Measurements from ENCODE around the gene TGM5.

Gene TGM5

DNA sequence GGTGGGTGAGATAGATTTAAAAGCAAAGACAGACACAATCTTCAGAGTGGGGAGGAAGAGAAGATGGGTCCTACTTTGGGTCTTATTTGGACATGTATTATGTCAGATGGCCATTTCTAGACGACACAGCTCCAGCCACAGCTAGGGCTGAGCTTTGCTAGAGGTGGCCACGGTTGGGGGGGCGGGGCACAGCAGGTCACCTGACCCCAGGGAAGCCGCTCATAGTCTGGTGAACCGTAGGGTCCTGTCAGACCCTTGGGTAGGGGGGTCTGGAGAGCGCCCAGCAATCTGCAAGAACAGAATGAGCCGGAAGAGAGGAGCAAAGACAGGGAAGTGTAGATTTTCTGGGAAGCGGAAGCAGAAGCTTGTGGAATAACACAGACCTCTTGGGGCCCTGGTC is 52.6 kb downstream of the TGM5 start:
- no peaks in the 10 kb centered on the region for H3K36me3 Mint-ChIP-seq (ENCODE audit: low read depth)
- TF ChIP-seq, protein P1, sequence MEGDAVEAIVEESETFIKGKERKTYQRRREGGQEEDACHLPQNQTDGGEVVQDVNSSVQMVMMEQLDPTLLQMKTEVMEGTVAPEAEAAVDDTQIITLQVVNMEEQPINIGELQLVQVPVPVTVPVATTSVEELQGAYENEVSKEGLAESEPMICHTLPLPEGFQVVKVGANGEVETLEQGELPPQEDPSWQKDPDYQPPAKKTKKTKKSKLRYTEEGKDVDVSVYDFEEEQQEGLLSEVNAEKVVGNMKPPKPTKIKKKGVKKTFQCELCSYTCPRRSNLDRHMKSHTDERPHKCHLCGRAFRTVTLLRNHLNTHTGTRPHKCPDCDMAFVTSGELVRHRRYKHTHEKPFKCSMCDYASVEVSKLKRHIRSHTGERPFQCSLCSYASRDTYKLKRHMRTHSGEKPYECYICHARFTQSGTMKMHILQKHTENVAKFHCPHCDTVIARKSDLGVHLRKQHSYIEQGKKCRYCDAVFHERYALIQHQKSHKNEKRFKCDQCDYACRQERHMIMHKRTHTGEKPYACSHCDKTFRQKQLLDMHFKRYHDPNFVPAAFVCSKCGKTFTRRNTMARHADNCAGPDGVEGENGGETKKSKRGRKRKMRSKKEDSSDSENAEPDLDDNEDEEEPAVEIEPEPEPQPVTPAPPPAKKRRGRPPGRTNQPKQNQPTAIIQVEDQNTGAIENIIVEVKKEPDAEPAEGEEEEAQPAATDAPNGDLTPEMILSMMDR (IDR thresholded peaks at IDR 0.05; ENCODE audit: unreplicated experiment in 3 of 3), result no peak
- peaks cover 23% of the 10 kb centered on the region for H3K27me3 Mint-ChIP-seq (ENCODE audit: low read depth)
- no peak overlapping the region for H3K4me3 Mint-ChIP-seq
- no peaks in the 10 kb centered on the region for H3K4me1 Mint-ChIP-seq
- no peak overlapping the region for H3K27ac Mint-ChIP-seq
- H3K9me3 Mint-ChIP-seq, result no peaks in the 10 kb centered on the region

DNA sequence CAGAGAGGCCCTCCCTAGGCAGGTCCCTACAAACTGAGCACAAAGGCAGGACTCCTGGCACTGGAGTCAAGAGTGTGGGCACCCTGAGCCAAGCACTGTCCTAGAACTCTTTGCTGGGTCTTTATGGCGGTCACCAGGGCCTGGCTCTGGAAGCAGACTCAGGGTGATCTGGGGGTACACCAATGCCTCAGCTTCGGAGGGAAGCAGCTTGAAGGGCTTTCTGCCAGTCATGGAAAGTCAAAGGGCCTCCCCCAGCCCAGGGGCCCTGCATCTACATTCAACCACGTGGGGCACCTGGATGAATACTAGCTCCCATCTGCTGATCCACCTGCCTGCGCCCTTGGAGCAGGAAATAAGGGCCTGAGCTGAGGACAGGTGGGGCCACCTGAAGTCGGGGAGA is 53.3 kb downstream of the TGM5 start:
- H3K4me3 Mint-ChIP-seq, result no peak overlapping the region

DNA sequence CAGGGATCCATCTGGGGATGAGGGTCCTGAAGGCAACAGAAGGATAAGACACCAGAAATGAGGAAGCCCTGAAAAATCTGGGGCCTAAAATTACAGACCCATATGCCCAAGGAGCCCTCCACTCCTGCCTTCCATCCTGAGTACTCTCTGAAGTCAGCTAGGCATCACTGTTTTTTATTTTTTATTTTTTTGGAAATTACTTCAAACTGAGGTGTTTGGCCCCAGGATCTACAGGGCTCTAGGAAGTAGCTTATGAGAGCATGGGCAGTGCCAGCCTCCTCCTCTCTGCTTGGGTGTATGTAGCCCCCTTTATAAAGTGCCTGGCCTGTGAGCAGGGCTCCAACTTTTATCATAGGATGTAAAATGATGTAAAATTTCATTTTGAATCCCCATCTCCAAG is 53.8 kb downstream of the TGM5 start:
- Mint-ChIP-seq H3K36me3 (ENCODE audit: low read depth) (no peaks in the 10 kb centered on the region), H3K27ac (no peak overlapping the region), H3K4me1 (no peaks in the 10 kb centered on the region), H3K4me3 (no peak overlapping the region), H3K9me3 (no peaks in the 10 kb centered on the region), H3K27me3 (ENCODE audit: low read depth) (peaks cover 32% of the 10 kb centered on the region)
- TF ChIP-seq, protein P1 (IDR thresholded peaks at IDR 0.05; ENCODE audit: unreplicated experiment in 3 of 3), result no peak

More for the DNA sequence above, 53.3 kb downstream of the TGM5 start:
- TF ChIP-seq, protein P1 (IDR thresholded peaks at IDR 0.05; ENCODE audit: unreplicated experiment in 3 of 3), result no peak
- H3K4me1 Mint-ChIP-seq, result no peaks in the 10 kb centered on the region
- no peak overlapping the region for H3K27ac Mint-ChIP-seq
- H3K27me3 Mint-ChIP-seq (ENCODE audit: low read depth), result peaks cover 28% of the 10 kb centered on the region
- no peaks in the 10 kb centered on the region for H3K9me3 Mint-ChIP-seq
- no peaks in the 10 kb centered on the region for H3K36me3 Mint-ChIP-seq (ENCODE audit: low read depth)

DNA sequence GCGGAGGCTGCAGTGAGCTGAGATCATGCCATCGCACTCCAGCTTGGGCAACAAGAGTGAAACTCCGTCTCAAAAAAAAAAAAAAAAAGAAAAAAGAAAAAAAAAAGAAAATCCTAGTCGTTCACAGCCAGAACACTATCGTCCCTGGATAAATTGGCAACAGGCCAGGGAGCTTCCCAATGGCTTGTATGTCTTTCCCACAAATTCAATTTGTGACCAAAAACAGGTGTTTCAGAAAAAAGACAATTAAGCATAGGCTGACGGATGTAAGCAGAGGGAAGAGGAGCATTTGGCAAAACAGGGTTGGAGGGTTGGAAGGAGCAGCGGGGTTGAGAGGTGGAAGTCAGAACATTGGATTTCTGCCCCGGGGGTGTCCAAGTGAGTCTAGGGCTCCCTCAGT is 54.4 kb downstream of the TGM5 start:
- Mint-ChIP-seq H3K4me3 (no peak overlapping the region), H3K27me3 (ENCODE audit: low read depth) (peaks cover 38% of the 10 kb centered on the region), H3K9me3 (no peaks in the 10 kb centered on the region), H3K4me1 (no peaks in the 10 kb centered on the region), H3K27ac (no peak overlapping the region), H3K36me3 (ENCODE audit: low read depth) (no peaks in the 10 kb centered on the region)
- TF ChIP-seq, protein P1 (IDR thresholded peaks at IDR 0.05; ENCODE audit: unreplicated experiment in 3 of 3), result no peak

DNA sequence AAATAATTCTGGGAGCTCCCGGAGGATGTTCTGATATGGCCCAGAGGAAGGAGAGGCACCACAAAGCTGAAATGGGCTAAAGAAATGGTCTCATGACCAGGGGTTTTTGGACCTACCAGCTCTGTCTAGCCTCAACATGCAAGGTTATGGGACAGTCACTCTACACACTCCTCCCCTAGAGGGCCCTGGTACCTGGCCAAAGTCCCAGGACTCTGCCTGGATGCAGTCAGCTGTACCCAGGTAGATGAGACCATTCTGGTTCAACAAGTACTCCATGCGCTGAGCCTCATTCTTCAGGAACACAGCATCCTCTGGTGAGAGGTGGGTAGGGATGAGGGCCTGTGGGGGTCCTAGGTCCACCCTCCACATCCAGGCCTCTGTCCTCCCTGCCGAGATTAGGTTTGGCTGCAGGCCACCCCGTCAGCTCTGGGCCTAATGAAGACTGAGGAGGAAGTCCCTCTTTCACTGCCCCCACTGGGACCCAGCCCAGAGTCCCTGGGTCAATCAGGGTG is 55.4 kb downstream of the TGM5 start:
- peaks cover 42% of the 10 kb centered on the region for H3K27me3 Mint-ChIP-seq (ENCODE audit: low read depth)
- TF ChIP-seq, protein P1 (IDR thresholded peaks at IDR 0.05; ENCODE audit: unreplicated experiment in 3 of 3), result no peak
- H3K4me3 Mint-ChIP-seq, result no peak overlapping the region
- no peaks in the 10 kb centered on the region for H3K4me1 Mint-ChIP-seq
- H3K36me3 Mint-ChIP-seq (ENCODE audit: low read depth), result no peaks in the 10 kb centered on the region
- H3K9me3 Mint-ChIP-seq, result no peaks in the 10 kb centered on the region
- no peak overlapping the region for H3K27ac Mint-ChIP-seq

DNA sequence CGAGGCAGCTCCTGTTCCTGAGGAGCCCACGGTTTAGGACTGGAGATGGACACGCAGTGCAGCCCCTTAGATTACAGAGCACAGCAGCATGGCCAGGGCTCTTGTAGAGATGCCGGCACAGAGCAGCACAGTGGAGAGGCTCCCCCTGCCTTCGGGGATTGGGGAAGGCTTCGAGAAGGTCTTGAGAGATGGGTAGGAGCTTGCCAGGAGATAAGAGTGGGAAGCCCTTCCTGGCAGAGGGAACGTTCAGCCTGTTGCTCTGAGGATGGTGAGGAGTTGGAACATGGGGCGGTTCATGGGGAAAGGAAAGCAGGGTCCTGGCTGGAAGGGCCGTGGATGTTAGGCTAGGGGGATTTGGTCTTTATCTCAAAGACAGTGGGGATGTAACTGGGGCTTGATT is 55.9 kb downstream of the TGM5 start:
- Mint-ChIP-seq H3K27ac (no peak overlapping the region), H3K9me3 (no peaks in the 10 kb centered on the region), H3K27me3 (ENCODE audit: low read depth) (peaks cover 45% of the 10 kb centered on the region), H3K4me3 (no peak overlapping the region), H3K36me3 (ENCODE audit: low read depth) (no peaks in the 10 kb centered on the region), H3K4me1 (no peaks in the 10 kb centered on the region)
- TF ChIP-seq, protein P1 (IDR thresholded peaks at IDR 0.05; ENCODE audit: unreplicated experiment in 3 of 3), result no peak
